SK-N-SH (cell line): ENCODE data around the gene NKX6-2. TPM values are rescaled to one million over a fixed set of nuclear protein-coding genes. Genes with fewer than 3 reads are reported as not detected.

Source experiments
- CTCF ChIA-PET: fragments of 300-600, 350-600 bp; formaldehyde crosslinking; extraction: SDS; loops from one replicate; lab custom pipeline; 2021; lab: Yijun Ruan, JAX
- POLR2A ChIA-PET: fragments of 350-600 bp; sonication (Branson Sonifier 250); formaldehyde crosslinking; extraction: SDS; loops from one replicate; lab custom pipeline; 2020; ENCODE audit warnings: antibody characterized with exemption, inconsistent platforms; lab: Yijun Ruan, JAX
- DNase-seq: peaks from one replicate; pipeline ENCODE4 v3.0.0; 2012
- H2AFZ ChIP-seq: fragments of 200-600 bp; sonication (generic); 2 replicates; pipeline ENCODE4 v1.8.1; 2016; ENCODE audit warnings: antibody characterized with exemption, mild to moderate bottlenecking, low read depth
- H3F3A ChIP-seq: fragments of 200-600 bp; sonication (generic); replicated peaks from 2 replicates; pipeline ENCODE3; 2016; ENCODE audit warnings: antibody characterized with exemption, mild to moderate bottlenecking; ENCODE audit not compliant: insufficient read depth
- H3K27ac ChIP-seq, 2 experiments: fragments of 200-500 bp in 1 of 2; fragments of 200-600 bp in 1 of 2; sonication (Bioruptor generic) in 1 of 2; sonication (generic), shearing (Covaris generic) in 1 of 2; 2 replicates each; pipeline versions ENCODE4 v1.5.1 to v1.6.1; 2014 to 2016; ENCODE audit warnings: low read depth in 2 of 2, inconsistent platforms in 1 of 2, low read length in 1 of 2, mild to moderate bottlenecking in 1 of 2, mixed read lengths in 1 of 2
- H3K27me3 ChIP-seq: fragments of 200-600 bp; sonication (generic), shearing (Covaris generic); 2 replicates; pipeline ENCODE4 v1.6.1; 2016; ENCODE audit warnings: mixed run types; ENCODE audit not compliant: insufficient read depth
- H3K36me3 ChIP-seq, 2 experiments: fragments of 200-500 bp in 1 of 2; fragments of 200-600 bp in 1 of 2; sonication (Bioruptor generic) in 1 of 2; sonication (generic) in 1 of 2; replicated peaks in 1 of 2; 2 replicates each; pipeline versions ENCODE3 to v1.5.1; 2014 to 2016; ENCODE audit warnings: low read length in 1 of 2, mild to moderate bottlenecking in 1 of 2; ENCODE audit not compliant: insufficient read depth in 2 of 2, control insufficient read depth in 1 of 2
- H3K4me1 ChIP-seq, 2 experiments: fragments of 200-500 bp in 1 of 2; fragments of 200-600 bp in 1 of 2; sonication (Bioruptor generic) in 1 of 2; sonication (generic), shearing (Covaris generic) in 1 of 2; 2 replicates each; pipeline versions ENCODE4 v1.5.1 to v1.6.1; 2014 to 2016; ENCODE audit warnings: low read depth in 1 of 2, low read length in 1 of 2, mixed run types in 1 of 2; ENCODE audit not compliant: insufficient read depth in 2 of 2, control insufficient read depth in 1 of 2
- H3K4me2 ChIP-seq: fragments of 200-600 bp; sonication (generic), shearing (Covaris generic); 2 replicates; pipeline ENCODE4 v1.6.1; 2017; ENCODE audit warnings: mixed run types
- H3K4me3 ChIP-seq, 2 experiments: fragments of 200-500 bp in 1 of 2; fragments of 200-600 bp in 1 of 2; sonication (Bioruptor generic) in 1 of 2; sonication (generic), shearing (Covaris generic) in 1 of 2; 2 replicates each; pipeline versions ENCODE4 v1.5.1 to v1.8.1; 2014 to 2016; ENCODE audit warnings: low read depth in 2 of 2, inconsistent platforms in 1 of 2, low read length in 1 of 2, mild to moderate bottlenecking in 1 of 2, mixed read lengths in 1 of 2, moderate library complexity in 1 of 2
- H3K79me2 ChIP-seq: fragments of 200-600 bp; sonication (generic); 2 replicates; pipeline ENCODE4 v1.8.1; 2017; ENCODE audit warnings: mild to moderate bottlenecking; ENCODE audit not compliant: insufficient read depth
- H3K9ac ChIP-seq: fragments of 200-600 bp; sonication (generic); 2 replicates; pipeline ENCODE4 v1.6.1; 2017; ENCODE audit warnings: mixed run types
- H3K9me2 ChIP-seq: fragments of 200-600 bp; sonication (generic); 2 replicates; pipeline ENCODE4 v1.6.1; 2017; ENCODE audit warnings: mixed run types
- H3K9me3 ChIP-seq: fragments of 200-600 bp; sonication (generic); 2 replicates; pipeline ENCODE4 v1.6.1; 2017; ENCODE audit warnings: mixed run types, mild to moderate bottlenecking, moderate library complexity
- H4K20me1 ChIP-seq: fragments of 200-600 bp; sonication (generic); 2 replicates; pipeline ENCODE4 v1.6.1; 2017; ENCODE audit warnings: mild to moderate bottlenecking, mixed run types; ENCODE audit not compliant: insufficient read depth
- CHD2 ChIP-seq: fragments of 150-350 bp; IDR thresholded peaks from 2 replicates; pipeline ENCODE4 v1.6.1; 2018; ENCODE audit warnings: low read length; ENCODE audit not compliant: partially characterized antibody
- CTCF ChIP-seq: fragments of 200-600 bp; sonication (generic); IDR thresholded peaks from 2 replicates; pipeline ENCODE4 v1.6.1; 2017; ENCODE audit warnings: antibody characterized with exemption, mild to moderate bottlenecking, moderate library complexity
- ELF1 ChIP-seq: IDR thresholded peaks from 2 replicates; pipeline ENCODE4 v1.4.0; 2012
- EP300 ChIP-seq, 2 experiments: IDR thresholded peaks; 2 replicates each; pipeline versions ENCODE4 v1.4.0 to v1.6.1; 2012; ENCODE audit warnings: borderline replicate concordance in 1 of 2, low read depth in 1 of 2, low read length in 1 of 2
- EZH2phosphoT487 ChIP-seq: fragments of 200-600 bp; sonication (generic); IDR thresholded peaks from 2 replicates; pipeline ENCODE4 v1.6.1; 2017; ENCODE audit warnings: low read depth, mixed run types, mild to moderate bottlenecking, antibody characterized with exemption, moderate library complexity, borderline replicate concordance
- FOXJ3 ChIP-seq: sonication (generic); formaldehyde crosslinking; IDR thresholded peaks from 2 replicates; pipeline ENCODE4 v1.5.1; 2020; ENCODE audit warnings: mild to moderate bottlenecking, missing genetic modification reagents
- GATA2 ChIP-seq: sonication (generic); formaldehyde crosslinking; IDR thresholded peaks from 2 replicates; pipeline ENCODE4 v1.5.0; 2020; ENCODE audit warnings: mild to moderate bottlenecking, missing genetic modification reagents
- IRF3 ChIP-seq: fragments of 150-350 bp; IDR thresholded peaks from 2 replicates; pipeline ENCODE4 v1.6.1; 2016; ENCODE audit warnings: mild to moderate bottlenecking, low read depth, low read length
- JUND ChIP-seq: IDR thresholded peaks from 2 replicates; pipeline ENCODE4 v1.4.0; 2012
- NRF1 ChIP-seq: IDR thresholded peaks from 2 replicates; pipeline ENCODE4 v1.6.1; 2012; ENCODE audit warnings: low read depth, mild to moderate bottlenecking, low read length
- RCOR1 ChIP-seq: fragments of 150-350 bp; IDR thresholded peaks from 2 replicates; pipeline ENCODE4 v1.6.1; 2017; ENCODE audit warnings: antibody characterized with exemption, low read length
- WGBS: methylation state at CpG from one replicate; pipeline ENCODE4 v1.1.6; 2017; ENCODE audit warnings: low lambda C conversion rate; 5-methylcytosine and 5-hydroxymethylcytosine counted together
- polyA plus RNA-seq, 3 experiments: library from polyadenylated mRNA; depleted of rRNA; stranded (reverse); fragments of >200 nt; gene quantifications; 2 replicates each; pipeline ENCODE4 v1.2.3, GENCODE V29; 2012
- TF ChIP-seq, protein P1 (sequence below): IDR thresholded peaks from 2 replicates; pipeline ENCODE4 v1.6.1; 2012; ENCODE audit warnings: mild to moderate bottlenecking, low read depth, low read length, moderate library complexity
- TF ChIP-seq, protein P2 (sequence below): IDR thresholded peaks from 2 replicates; pipeline ENCODE4 v1.4.0; 2012; ENCODE audit warnings: low read depth, borderline replicate concordance

Gene NKX6-2
- polyA plus RNA-seq, 1 of the 3 experiments (the other 2 are of a cell fraction) = not detected

- no peaks in the 10 kb centered on the region for H3K36me3 ChIP-seq
- H3K4me2 ChIP-seq = no peak overlapping the region
- no peaks in the 10 kb centered on the region for H3K4me1 ChIP-seq
- H3K27me3 ChIP-seq = peaks cover 19% of the 10 kb centered on the region
- H3K9ac ChIP-seq = no peak overlapping the region
- H3K79me2 ChIP-seq = no peaks in the 10 kb centered on the region
- WGBS = 95% methylated on average over 30 of the region's 30 CpGs
- no peaks in the 10 kb centered on the region for H3K9me3 ChIP-seq
- CTCF ChIA-PET = interaction anchor here (0.8 to 2.2 kb wide), 2 partner anchors 55 to 129 kb away, joined by 3 to 7 read pairs; no protein-coding TSS in a partner anchor
- no peak for TF ChIP-seq EP300 (IDR thresholded peaks at IDR 0.05; ENCODE audit: borderline replicate concordance in 1 of 2, low read depth in 1 of 2, low read length in 1 of 2)
- DNase-seq = no peak
- no peak overlapping the region for H3K27ac ChIP-seq
- no peak overlapping the region for H2AFZ ChIP-seq
- H3K4me3 ChIP-seq = no peak overlapping the region
- H3F3A ChIP-seq = no peaks in the 10 kb centered on the region
- 0 out of 2 replicates have a peak, but pooled peaks cover 4% of the 10 kb centered on the region for H4K20me1 ChIP-seq
- no peaks in the 10 kb centered on the region for H3K9me2 ChIP-seq
- POLR2A ChIA-PET = no interaction called here
These were observed 2.6 kb downstream of the NKX6-2 start for GRCh38 chr10:132783165-132783939.

- CTCF ChIA-PET = interaction anchor here (1.2 to 1.5 kb wide), 2 partner anchors 12 to 125 kb away, joined by 3 to 6 read pairs; no protein-coding TSS in a partner anchor
- no peak for DNase-seq
- POLR2A ChIA-PET = no interaction called here
- TF ChIP-seq CHD2 (no peak), IRF3 (no peak), NRF1 (no peak), GATA2 (CRISPR knock-in tag) (no peak), EZH2phosphoT487 (no peak), RCOR1 (no peak), FOXJ3 (CRISPR knock-in tag) (no peak), CTCF (no peak), ELF1 (no peak), JUND (no peak)
- TF ChIP-seq, protein P1, sequence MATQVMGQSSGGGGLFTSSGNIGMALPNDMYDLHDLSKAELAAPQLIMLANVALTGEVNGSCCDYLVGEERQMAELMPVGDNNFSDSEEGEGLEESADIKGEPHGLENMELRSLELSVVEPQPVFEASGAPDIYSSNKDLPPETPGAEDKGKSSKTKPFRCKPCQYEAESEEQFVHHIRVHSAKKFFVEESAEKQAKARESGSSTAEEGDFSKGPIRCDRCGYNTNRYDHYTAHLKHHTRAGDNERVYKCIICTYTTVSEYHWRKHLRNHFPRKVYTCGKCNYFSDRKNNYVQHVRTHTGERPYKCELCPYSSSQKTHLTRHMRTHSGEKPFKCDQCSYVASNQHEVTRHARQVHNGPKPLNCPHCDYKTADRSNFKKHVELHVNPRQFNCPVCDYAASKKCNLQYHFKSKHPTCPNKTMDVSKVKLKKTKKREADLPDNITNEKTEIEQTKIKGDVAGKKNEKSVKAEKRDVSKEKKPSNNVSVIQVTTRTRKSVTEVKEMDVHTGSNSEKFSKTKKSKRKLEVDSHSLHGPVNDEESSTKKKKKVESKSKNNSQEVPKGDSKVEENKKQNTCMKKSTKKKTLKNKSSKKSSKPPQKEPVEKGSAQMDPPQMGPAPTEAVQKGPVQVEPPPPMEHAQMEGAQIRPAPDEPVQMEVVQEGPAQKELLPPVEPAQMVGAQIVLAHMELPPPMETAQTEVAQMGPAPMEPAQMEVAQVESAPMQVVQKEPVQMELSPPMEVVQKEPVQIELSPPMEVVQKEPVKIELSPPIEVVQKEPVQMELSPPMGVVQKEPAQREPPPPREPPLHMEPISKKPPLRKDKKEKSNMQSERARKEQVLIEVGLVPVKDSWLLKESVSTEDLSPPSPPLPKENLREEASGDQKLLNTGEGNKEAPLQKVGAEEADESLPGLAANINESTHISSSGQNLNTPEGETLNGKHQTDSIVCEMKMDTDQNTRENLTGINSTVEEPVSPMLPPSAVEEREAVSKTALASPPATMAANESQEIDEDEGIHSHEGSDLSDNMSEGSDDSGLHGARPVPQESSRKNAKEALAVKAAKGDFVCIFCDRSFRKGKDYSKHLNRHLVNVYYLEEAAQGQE = no peak
- TF ChIP-seq, protein P2, sequence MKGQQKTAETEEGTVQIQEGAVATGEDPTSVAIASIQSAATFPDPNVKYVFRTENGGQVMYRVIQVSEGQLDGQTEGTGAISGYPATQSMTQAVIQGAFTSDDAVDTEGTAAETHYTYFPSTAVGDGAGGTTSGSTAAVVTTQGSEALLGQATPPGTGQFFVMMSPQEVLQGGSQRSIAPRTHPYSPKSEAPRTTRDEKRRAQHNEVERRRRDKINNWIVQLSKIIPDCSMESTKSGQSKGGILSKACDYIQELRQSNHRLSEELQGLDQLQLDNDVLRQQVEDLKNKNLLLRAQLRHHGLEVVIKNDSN = no peak
- 94% methylated on average over 10 of the region's 20 CpGs for WGBS
- 0 out of 2 replicates have a peak, but pooled peaks cover 4% of the 10 kb centered on the region for H4K20me1 ChIP-seq
- no peak overlapping the region for H3K4me2 ChIP-seq
- H3K36me3 ChIP-seq = no peaks in the 10 kb centered on the region
- H2AFZ ChIP-seq = no peak overlapping the region
- H3K9me3 ChIP-seq = no peaks in the 10 kb centered on the region
- H3K4me1 ChIP-seq = no peaks in the 10 kb centered on the region
- H3K9ac ChIP-seq = no peak overlapping the region
- no peak overlapping the region for H3K4me3 ChIP-seq
- no peaks in the 10 kb centered on the region for H3K79me2 ChIP-seq
- H3F3A ChIP-seq = no peaks in the 10 kb centered on the region
- H3K27ac ChIP-seq = no peak overlapping the region
- H3K27me3 ChIP-seq = peaks cover 5% of the 10 kb centered on the region
- no peaks in the 10 kb centered on the region for H3K9me2 ChIP-seq
These were observed 4.4 kb downstream of the NKX6-2 start for GRCh38 chr10:132781556-132781955.
